HG03066 (cell line): ENCODE measurements around the gene SLA2.
"Not testable (repeated sequence)": the region's sequence is repeated elsewhere in the genome, so short reads cannot be mapped to it uniquely, and the experiment has no call there.

Source experiments
- ATAC-seq: cut with Tn5 transposase; IDR thresholded peaks from one replicate; pipeline ENCODE4 v1.9.1; 2021; ENCODE audit warnings: low read depth; ENCODE audit not compliant: unreplicated experiment

Gene SLA2

DNA sequence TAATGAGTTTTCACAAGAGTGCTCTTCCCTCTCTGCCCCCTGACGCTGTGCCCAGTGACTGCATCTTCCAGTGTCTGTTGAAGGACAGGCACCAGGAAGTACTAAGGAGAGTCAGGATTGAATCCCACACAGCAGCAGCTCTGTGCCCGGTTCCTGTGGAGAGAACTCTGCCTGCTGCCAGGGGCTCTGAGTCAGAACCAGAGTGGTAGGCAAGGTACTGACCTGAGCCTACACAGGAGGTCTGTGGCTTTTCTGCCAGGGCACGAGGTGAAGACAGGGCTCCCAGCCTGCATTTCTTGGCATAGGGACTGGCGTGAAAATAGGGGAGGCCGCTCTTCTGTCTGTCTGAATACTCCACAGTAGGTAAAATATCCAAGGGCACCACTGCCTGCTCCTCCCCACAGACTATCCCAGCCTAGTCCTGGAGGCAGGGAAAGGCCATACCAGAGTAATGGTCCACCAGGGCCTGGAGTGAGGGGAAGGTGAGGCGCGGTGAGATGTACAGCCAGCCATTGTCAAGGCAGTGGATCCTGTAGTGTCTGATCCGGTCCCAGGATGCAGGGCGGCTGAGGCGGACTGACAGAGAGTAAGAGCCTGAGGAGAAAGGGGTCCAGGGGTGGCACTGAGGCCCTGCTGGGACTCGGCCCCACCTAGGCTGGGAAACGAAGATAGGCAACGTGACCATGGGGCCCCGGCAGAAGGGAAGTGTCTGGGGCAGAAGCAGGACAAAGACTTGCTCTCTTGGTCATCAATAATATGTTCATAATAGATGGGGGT, 31.0 kb downstream of the SLA2 start:
- no peak for ATAC-seq

DNA sequence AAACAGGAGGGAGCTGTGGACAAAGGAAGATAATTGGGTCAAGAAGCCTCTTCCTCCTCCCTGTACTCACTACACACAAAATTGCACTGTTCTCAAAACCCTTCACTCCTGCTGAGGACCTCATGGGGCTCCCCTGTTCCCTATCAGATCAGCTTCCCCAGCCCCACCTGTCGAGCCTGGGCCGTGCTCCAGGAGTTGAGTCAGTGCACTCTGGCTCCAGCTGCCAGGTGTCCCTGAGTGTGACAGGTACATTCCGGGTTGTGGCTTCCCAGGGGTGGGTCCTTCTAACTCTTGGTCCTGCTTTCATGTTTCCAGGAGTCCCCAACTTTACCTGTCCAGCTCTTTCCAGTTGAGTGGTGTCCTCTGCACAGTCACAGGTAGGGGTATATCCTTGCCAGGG, 32.0 kb downstream of the SLA2 start:
- no peak for ATAC-seq

DNA sequence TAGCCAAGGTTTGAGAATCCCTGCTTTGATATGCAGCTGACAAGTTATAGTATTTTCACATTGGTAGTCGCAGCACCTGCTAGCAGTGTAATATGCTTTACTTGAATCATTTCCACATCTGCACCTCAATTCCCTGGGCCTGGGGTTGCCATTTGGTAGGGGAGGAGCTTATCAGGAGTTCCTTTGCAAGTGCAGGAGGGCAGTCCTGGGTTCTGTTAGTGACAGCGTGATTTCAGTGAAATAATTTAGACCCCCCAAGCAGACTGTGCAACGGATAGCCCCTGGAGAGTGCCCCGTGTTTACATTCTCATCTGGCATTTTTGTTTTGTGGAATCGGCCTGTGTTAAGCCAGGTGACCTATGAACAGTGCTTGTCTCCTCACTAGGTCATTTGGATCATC, 34.4 kb downstream of the SLA2 start:
- ATAC-seq = no peak

DNA sequence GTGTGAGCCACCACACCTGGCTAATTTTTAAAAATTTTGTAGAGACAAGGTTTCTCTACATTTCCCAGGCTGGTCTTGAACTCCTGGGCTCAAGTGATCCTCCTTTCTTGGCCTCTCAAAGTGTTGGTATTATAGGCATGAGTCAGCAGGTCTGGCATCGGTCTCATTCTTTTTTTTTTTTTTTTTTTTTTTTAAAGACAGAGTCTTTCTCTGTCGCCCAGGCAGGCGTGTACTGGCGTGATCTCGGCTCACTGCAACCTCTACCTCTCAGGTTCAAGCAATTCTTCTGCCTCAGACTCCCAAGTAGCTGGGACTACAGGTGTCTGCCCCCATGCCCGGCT, 37.6 kb downstream of the SLA2 start:
- not testable (repeated sequence) for ATAC-seq

DNA sequence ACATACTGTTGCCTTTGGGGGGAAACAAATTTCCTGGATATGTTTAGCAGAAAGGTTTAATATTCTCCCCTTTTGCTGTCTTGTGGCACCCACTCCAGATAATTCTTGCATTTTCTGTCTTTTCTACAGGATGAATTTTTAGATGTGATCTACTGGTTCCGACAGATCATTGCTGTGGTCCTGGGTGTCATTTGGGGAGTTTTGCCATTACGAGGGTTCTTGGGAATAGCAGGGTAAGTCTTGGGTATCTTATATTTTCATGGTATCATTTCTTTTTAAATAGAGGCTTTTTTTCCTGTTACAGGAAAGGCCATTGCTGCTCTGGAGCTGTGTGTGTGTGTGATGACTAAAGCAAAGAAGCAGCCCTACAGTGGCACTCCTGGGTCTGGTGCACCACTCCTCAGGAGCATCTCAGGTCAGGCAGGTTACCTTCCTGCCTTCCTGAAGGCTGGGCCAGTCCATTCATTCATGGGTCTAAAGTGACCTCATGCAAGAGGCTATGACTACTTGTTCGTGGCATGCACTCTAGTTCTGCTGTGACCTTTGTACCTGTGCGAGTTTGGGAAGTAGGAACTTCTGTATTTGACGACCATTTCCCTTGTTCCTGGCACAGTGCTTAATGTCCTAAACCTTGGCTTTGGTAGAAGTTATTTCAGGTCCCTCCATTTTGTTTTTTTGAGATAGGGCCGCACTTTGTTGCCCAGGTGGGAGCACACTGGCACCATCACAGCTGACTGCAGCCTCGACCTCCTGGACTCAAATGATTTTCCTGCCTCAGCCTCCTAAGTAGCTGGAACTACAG, 38.2 kb downstream of the SLA2 start:
- no peak for ATAC-seq

DNA sequence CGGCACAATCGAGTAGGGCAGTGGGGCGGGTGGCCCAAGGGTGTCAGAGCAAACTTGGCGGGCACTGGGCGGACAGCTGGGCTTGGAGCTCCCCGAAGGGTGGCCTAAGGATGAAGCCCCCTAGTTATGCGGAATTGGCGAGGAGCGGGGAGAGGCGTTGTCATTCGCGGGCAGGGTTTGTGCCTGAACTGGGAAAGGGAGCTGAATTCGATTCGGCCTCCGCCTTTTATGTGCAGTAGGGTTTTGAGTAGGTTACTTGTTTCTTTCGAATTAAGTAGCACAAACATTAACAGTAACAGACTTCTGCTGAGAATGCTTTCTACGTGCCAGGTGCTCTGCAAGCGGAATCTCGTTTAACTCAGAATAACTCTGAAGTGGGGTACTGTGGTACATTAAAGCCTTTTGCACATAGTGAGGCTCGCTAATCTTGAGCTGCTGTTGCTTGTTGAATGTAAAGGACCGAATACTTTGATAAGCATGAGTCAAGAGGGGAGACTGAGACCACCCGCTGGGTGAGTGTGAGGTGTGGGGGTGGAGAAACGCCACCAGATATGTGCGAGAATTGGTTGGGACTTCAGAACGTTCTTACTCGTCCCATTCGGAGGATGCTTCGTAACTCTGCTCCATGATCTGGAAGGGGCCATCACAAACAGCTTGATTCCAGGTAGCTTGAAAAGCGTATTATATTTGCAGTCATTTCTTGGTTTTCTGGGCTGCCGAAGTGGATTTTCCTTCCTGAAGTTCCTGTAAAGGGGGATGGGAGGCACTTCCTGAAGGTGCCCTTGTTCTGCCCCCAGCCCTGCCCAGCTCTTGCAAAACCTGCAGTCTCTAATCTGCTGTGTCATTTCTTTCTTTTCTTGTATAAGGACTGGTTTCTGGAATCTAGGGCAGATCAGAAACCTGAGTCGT, 39.6 kb downstream of the SLA2 start:
- no peak for ATAC-seq

DNA sequence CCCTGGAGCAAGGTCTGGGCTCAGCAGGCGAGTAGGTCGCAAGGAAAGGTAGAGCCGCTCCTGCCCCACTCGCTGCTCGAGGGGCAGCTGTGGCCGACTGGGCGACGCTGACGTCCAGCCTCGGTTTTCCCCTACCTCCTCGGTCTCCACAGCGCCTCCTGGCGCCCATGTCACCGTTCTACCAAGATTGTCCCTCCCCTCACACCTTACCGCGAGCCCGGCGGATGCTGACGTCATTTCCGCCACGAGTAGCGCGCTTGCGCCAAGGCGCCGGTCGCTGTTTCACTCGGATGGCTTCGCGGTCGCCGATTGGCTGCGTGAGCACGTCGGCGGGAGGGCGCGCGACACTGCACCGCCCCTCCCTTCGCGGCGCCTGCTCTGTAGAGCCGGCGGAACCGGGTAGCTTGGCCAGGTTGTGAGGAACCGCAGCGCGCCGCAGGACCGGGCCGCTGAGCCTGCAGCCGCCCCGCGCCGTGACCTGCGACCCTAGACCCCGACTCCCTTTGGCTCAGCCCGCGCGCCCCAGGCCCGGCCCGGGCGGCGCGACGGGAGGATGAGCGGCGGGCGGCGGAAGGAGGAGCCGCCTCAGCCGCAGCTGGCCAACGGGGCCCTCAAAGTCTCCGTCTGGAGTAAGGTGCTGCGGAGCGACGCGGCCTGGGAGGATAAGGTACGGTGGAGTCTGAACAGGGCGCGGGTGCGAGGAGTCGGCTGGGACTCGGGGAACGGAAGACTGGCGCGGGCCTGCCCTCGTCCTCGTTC, 40.4 kb downstream of the SLA2 start, which contains the start of gene RAB5IF:
Gene RAB5IF (plus strand): TSS at position 381 of the 759 bp plus-strand sequence. CDS start 173 bp downstream, at position 554.
- ATAC-seq = peak; percentile 79

DNA sequence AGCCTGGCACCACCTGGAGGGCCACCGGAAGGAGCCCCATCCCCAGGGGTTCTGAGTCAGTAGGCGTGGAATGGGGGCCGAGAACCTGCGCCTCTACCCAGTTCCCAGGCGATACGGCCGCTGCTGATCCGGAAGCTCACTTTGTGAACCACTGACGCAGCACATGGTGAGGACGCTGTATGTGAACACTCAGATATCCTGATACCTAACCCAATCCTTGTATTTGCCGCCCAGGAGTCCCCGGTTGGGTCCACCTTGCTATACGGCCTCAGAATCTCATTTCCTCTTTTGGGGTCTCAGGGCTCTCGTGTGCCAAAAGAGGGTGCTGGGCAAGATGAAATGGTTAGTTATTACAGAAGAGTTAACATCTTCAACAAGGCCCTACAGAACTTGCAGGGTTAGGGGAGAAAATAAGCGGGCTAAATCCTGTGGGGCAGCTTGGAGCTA, 41.0 kb downstream of the SLA2 start:
- ATAC-seq = peak; percentile 47

DNA sequence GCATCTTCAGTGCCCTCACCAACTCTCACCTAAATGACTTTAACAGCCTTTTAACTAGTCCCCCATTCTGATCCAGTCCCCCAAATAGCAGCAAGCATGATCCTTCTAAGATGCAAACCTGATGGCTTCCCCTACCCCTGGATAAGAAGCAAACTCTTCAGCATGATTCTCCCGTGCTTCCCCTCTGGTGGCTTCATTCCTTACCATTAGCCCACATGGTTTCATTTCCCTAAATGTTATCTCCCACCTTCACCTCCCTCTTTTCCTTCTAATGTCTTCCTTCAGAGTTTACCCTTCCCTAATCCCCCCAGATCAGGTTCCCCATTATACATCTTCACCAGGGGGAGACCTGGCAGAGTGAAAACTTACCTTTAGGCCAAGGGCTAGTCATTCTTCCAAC, 44.5 kb downstream of the SLA2 start:
- ATAC-seq = no peak

DNA sequence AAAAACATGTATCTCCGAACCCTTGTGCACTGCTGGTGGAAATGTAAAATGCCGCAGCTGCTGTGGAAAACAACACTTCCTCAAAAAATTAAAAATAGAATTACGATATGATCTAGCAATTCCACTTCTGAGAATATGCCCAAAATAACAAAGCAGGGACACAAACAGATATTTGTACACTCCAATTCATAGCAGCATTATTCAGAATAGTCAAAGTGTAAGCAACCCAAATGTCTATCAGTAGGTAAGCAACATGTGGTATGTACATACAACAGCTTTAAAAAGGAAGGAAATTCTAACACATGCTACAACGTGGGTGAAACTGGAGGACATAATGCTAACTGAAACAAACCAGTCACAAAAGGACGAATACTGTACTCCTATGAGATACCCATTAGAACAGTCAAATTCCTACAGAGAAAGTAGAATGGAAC, 46.1 kb downstream of the SLA2 start:
- no peak for ATAC-seq

DNA sequence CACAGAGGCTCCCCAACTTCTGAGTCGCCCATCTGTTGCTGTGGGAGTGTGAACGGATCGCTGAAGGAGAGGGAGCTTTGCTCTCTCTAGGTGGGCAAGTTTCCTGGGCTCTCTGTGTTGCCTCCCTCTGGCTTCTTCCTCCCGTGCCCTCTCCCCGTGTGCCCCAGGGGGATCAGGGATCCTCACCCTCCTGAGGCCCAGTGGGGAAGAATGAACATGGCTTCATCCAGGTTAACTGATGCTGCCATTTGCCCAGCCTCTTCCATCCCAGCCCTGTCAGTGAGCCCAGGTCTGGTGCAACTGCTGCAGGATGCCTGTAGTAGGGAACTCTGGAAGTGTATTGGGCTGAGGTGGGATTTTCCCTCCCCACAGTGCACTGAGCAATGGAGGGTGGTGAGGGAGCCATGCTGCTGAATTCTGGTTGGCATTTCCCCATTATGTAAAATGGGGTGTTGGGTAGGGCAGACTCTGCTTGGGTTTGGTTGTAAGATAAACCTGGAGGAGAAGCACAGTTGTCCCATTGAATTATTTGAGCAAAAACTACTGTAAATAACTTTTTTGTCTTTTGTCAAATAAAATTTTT, 52.6 kb downstream of the SLA2 start:
- no peak for ATAC-seq

DNA sequence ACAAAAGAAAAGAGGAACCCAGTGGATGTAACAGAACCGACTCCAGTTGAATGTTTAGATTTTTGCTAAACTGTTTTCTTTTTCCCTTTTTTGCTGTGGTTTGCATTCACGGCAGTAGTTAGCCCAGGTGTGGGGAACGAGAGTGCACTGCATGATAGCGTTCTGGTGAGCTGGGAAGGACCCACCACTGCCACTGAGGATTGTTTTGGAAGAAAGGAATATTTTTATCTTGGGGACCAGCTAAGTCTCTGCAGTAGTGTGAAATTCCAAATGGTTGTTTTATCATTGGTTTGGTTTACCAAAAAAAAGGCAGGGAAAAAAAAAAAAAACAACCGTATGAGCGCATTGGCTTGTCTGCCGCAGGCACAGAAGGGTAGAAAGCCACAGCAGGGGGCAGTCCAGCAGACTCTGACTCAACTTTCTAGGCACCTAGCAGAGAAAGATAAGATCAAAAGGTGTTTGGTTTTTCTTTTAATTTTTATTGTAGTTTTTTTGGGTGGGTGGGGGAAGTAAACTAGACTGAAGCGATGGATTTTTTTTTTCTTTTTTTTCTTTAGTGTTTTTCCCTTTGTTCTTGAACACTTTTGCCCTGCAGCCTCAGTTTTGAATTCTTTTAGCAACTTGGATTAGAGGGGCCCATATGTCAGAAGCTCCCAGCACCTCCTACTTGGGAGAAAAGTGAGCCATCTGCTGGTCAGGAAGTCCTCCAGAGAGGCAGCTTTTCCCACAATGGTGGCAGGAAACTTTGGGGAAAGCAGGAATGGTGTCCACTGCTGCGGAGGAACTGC, 53.9 kb downstream of the SLA2 start:
- no peak for ATAC-seq

DNA sequence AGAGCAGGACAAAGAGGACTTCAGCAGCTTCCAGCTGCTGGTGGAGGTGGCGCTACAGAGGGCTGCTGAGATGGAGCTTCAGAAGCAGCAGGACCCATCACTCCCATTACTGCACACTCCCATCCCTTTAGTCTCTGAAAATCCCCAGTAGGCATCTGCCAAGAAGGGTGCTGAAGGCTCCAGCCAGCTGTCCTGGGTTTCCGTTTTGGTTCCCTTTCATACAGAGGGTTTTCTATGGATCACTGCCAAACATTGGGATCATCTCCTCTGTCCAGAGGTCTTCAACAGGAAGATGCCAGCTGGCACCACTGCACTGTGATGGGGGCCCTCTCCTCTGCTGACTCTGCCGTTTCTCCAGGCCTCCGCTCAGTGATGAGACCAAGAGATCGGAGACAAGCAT, 54.7 kb downstream of the SLA2 start:
- ATAC-seq = no peak

DNA sequence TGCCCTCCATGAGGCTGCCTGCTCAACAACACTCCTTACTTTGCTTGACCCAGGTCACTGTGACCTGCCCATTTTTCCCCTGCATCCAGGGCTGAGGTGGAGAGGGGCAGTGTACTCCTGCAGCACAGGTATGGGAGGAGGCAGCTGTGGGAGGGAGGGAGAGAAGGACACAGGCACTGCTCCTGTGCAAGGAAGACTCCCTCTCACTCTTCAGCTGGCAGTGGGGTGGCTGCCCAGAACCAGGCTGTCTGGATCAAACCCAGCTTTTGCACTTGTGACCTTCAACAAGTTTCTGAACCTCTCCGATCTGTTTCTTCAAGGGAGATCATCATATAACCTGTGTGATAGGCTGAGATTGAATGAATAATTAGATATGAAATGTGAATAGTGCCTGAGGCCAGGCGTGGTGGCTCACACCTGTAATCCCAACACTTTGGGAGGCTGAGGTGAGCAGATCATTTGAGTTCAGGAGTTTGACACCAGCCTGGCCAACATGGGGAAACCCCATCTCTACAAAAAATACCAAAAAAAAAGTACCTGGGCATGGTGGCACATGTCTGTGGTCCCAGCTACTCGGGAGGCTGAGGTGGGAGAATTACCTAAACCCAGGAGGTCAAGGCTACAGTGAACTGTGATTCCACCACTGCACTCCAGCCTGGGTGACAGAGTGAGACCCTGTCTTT, 58.5 kb downstream of the SLA2 start:
- ATAC-seq = no peak

DNA sequence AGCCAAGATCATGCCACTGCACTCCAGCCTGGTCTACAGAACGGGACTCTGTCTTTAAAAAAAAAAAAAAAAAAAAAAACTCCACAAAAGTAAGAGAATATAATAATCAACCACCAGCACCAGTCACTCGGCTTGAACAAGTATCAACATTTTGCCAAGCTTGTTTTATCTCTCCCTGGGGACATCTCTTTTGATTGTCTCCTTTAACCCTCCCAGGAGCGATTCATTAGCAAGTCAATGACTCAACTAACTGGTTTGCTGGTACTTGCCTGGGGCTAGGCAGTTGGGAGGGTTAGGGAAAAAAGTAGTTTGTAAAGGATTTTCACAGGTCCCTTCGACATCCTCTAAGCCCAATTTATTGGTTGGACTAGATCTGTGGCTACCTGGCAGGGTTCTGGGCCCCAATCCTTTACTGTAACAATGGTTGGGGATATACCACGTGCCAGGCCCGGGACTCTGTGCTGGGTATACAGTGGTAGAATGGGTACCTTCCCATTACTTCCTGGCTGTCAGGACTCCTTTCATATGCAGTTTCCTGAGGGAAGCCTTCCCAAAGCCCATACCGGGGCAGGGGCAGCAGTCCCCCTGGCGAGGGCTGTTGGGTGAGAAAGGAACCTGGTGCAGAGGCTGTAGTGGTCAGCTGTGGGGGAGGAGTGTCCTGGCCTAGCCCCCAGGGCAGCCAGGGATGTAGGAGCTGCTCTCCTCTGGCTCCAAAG, 60.4 kb downstream of the SLA2 start:
- ATAC-seq = no peak

DNA sequence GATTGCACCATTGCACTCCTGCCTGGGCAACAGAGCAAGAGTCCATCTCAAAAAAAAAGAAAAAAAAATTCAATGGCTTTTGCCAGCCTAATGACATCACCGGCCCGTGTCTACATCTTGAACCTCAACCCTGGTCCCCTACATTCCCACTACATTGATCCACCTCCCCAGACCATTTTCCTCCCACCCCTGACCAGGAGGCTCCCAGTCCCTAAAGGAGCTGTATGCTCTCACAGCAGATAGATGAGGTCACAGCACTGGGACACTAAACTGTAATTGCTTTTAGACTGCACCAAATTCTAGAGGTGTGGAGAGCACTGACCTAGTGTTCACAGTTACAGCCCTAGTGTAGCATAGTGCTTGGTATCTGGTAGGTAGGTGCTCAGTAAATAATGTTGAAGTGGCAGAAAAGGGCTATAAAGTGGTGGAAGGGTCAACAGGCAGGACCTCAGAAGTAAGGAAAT, 61.9 kb downstream of the SLA2 start:
- ATAC-seq = no peak

DNA sequence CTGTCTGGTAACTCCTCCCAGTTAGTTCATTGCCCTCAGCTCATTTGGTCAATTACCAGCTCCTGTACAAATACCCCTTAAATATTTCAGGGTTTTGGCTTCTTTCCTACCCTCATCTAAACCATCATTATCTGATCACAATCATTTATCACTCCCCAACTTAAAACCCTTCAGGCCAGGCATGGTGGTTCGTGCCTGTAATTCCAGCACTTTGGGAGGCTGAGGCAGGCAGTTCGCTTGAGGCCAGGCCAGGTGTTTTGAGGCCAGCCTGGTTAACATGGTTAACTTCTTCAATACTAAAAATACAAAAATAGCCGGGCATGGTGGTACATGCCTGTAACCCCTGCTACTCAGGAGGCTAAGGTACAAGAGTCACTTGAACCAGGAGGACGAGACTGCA, 63.2 kb downstream of the SLA2 start:
- ATAC-seq = no peak

DNA sequence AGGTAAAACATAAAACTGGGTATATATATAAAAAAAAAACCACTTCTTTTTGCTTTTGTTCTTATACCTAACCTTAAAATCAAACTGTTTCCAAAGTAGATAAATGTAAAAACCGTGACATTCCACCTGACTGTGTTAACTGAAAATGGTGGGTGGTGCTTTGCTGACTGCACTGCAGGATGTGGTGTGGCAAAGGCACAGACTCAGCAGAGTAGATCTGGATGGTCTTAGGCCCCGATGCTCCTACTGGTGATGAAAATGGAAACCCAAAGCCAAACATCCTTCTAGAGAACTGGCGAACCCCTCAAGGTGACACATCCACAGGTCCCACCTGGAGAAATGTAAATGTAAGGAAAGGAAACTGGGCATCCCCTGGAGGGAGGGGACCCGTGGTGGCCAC, 63.7 kb downstream of the SLA2 start:
- no peak for ATAC-seq
